ENCODE measurements around the gene ESRRB.

Gene ESRRB

DNA sequence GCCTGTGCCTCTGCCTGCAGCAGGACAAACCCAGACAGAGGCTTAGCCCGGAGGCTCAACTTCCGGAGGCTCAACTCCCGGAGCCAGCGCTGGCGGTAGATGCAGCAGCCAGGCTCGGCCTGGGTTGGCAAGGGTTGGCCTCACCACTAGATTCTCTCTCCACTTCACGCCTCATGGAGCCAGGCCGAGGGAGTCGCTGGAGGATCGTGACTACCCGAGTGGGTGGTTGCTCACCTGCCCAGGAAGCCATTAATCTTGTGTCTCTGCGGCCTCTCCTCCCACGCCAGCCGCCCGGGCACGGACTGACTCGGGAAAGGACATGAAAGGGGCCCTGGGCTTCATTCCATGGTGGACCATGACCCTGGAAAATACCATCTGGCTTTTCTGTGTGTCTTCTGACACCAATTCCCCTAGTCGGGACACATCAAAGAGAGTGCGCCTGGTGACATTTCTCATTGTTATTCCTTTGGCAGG is 20.8 kb downstream of the ESRRB start:
- TF ChIP-seq, protein P1, sequence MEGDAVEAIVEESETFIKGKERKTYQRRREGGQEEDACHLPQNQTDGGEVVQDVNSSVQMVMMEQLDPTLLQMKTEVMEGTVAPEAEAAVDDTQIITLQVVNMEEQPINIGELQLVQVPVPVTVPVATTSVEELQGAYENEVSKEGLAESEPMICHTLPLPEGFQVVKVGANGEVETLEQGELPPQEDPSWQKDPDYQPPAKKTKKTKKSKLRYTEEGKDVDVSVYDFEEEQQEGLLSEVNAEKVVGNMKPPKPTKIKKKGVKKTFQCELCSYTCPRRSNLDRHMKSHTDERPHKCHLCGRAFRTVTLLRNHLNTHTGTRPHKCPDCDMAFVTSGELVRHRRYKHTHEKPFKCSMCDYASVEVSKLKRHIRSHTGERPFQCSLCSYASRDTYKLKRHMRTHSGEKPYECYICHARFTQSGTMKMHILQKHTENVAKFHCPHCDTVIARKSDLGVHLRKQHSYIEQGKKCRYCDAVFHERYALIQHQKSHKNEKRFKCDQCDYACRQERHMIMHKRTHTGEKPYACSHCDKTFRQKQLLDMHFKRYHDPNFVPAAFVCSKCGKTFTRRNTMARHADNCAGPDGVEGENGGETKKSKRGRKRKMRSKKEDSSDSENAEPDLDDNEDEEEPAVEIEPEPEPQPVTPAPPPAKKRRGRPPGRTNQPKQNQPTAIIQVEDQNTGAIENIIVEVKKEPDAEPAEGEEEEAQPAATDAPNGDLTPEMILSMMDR (IDR thresholded peaks at IDR 0.05; ENCODE audit: insufficient read depth, low read depth, low read length, missing control alignments) = no peak
- H3K4me3 ChIP-seq (ENCODE audit: low read depth, low read length) = no peak overlapping the region
- DNase-seq (ENCODE audit: low read depth) = no peak

DNA sequence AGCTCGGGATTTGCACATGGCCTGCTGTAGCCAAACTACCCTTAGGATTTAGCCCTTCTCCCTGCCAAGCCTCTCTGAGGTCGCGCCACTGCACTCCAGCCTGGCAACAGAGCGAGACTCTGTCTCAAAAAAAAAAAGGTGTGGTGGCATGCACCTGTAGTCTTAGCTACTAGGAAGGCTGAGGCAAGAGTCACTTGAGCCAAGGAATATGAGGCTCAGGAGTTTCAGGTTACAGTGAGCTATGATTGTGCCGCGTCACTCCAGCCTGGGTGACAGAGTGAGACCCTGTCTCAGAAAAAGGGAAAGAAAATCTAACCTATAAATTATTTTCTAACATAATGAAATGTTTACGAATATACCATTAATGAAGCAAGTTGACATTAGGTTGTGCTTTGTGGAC is 29.7 kb downstream of the ESRRB start:
- no peak for DNase-seq (ENCODE audit: low read depth)
- TF ChIP-seq, protein P1 (IDR thresholded peaks at IDR 0.05; ENCODE audit: insufficient read depth, low read depth, low read length, missing control alignments) = no peak
- no peak overlapping the region for H3K4me3 ChIP-seq (ENCODE audit: low read depth, low read length)

DNA sequence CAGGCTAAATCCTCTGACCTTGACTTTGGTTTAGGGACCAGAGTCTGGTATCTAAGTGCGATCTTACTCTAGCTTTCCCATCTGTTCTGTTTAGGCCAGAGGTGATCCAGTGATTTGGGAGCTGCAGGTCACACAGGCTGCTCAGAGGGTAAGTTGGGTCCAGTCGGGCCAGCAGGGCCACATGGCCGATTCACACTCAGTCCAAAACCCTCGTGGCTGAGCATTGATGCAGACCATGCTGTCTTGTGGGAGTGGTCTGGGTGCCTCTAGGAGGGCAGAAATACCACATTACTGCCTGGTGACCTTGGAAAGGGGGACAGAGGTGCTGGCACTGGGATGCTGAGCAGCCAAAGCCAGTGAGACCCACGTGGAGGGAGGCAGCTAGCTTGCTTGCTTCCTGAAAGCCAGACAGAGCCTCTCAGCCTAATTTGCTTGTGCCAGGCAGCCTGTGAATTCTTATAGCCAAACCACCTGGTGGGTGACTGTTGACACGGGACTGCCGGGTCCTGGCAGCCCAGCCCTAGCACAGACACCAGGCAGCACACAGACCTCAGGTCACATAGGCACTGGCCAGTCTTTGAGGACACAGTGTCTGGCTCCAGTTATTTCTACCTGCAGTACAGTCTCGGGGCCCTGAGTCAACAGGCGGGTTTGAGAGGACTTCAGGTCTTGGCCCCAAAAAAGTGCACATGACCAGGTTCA is 31.7 kb downstream of the ESRRB start:
- TF ChIP-seq, protein P1 (IDR thresholded peaks at IDR 0.05; ENCODE audit: insufficient read depth, low read depth, low read length, missing control alignments) = no peak
- DNase-seq (ENCODE audit: low read depth) = no peak
- no peak overlapping the region for H3K4me3 ChIP-seq (ENCODE audit: low read depth, low read length)

DNA sequence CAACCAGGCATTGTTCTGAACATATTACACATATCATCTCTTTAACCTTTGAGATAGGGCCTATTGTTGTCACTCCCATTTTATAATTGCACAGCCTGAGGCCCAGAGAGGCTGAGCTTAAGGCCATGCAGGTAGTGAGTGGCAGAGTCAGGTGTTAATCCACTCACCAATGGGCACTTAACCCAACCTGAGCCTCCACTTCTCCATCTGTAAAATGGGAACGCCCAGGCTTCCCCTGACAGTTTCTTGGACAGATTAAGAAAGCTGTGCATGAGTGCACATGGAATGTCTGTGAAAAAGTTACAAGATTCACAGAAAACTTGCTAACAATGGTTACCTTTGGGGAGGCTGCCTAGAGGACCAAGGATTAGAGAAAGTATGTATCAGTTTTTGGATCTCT is 32.9 kb downstream of the ESRRB start:
- no peak overlapping the region for H3K4me3 ChIP-seq (ENCODE audit: low read depth, low read length)
- DNase-seq (ENCODE audit: low read depth) = no peak

DNA sequence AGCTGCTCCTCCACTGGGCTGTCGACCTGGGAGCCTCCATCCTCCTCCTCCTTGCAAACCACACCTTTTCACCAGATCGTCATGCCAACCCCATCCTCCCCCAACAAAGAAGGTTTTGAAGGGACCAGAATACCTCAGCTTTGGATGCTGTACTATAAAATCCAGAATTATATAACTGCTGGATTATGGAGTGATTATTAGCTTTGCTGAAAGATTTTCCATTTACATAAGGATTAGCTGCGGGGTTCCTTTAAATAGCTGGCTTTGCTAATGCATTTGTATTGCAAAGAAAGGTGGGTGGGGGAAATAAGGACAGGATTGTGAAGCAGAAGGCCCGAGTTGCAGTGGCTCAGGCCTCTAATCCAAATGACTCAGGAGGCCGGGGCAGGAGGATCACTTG is 36.6 kb downstream of the ESRRB start:
- DNase-seq (ENCODE audit: low read depth) = no peak
- TF ChIP-seq, protein P1 (IDR thresholded peaks at IDR 0.05; ENCODE audit: insufficient read depth, low read depth, low read length, missing control alignments) = no peak
- no peak overlapping the region for H3K4me3 ChIP-seq (ENCODE audit: low read depth, low read length)

More for the DNA sequence above, 32.9 kb downstream of the ESRRB start:
- TF ChIP-seq, protein P1 (IDR thresholded peaks at IDR 0.05; ENCODE audit: insufficient read depth, low read depth, low read length, missing control alignments) = no peak

DNA sequence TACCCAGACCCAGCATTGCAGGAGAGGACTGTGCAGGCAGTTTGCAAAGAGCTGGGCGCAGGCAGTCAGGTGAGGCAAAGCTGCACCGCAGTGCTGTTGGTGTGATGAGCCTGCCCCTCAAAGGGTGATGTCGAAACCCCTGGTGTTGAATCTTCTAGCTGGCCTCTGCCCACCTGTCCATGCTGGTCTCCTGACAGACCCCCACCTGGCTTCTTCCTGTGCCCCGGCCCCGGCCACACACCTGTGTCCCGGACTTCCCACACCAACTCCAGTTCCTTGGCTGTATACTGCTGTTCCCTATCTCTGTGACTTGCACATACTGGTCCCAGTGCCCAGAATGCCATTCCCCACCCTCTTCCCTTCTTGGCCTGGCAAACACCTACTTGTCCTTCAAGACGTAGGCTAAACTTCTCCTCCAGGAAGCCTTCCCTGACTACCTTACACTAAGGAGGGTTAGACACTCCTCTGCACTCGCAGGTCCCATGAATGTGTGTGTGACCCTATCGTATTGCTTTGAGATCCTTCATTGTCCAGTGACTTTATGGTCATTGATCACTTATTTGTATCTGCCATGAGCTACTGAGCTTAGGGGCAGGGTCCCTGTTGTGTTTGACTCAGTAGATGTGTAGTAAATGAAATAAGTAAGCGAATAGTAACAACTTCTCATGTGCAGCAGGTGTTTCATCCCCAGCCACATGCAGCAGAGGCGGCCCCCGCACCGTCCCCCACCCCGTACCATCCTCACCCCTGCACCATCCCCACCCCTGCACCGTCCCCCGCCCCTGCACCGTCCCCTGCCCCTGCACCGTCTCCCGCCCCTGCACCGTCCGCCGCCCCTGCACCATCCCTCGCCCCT is 37.4 kb downstream of the ESRRB start:
- H3K4me3 ChIP-seq (ENCODE audit: low read depth, low read length) = no peak overlapping the region
- TF ChIP-seq, protein P1 (IDR thresholded peaks at IDR 0.05; ENCODE audit: insufficient read depth, low read depth, low read length, missing control alignments) = no peak
- no peak for DNase-seq (ENCODE audit: low read depth)
